Aorta (tissue), 5 donors: ENCODE results near the gene HSPB9. TPM values are rescaled to one million over a fixed set of nuclear protein-coding genes. Genes with fewer than 3 reads are reported as not detected.
"Not testable (repeated sequence)": the region's sequence is repeated elsewhere in the genome, so short reads cannot be mapped to it uniquely, and the experiment has no call there.

Experiments
- ATAC-seq: fragments of 200-7000 bp; cut with Tn5 transposase; one replicate; pipeline ENCODE4 v1.9.1; 2022; ENCODE audit warnings: moderate library complexity; ENCODE audit not compliant: low FRiP score
- DNase-seq, 2 donors: peaks; one replicate each; pipeline ENCODE4 v3.0.0-alpha.2; 2020
- H3K27ac ChIP-seq, 2 donors: one replicate each; pipeline ENCODE4 v1.5.1; 2013; ENCODE audit warnings: low read length in 2 of 2, mild to moderate bottlenecking in 2 of 2, moderate library complexity in 2 of 2, control low read depth in 1 of 2, inconsistent platforms in 1 of 2, low read depth in 1 of 2
- H3K27me3 ChIP-seq, 2 donors: one replicate each; pipeline ENCODE4 v1.6.1; 2013; ENCODE audit warnings: control low read depth in 1 of 2, low read length in 1 of 2, mild to moderate bottlenecking in 1 of 2, moderate library complexity in 1 of 2; ENCODE audit not compliant: insufficient read depth in 2 of 2, control insufficient read depth in 1 of 2
- H3K36me3 ChIP-seq, 2 donors: one replicate each; pipeline ENCODE4 v1.6.1; 2013; ENCODE audit warnings: control low read depth in 1 of 2, low read length in 1 of 2, mild to moderate bottlenecking in 1 of 2; ENCODE audit not compliant: insufficient read depth in 2 of 2, control insufficient read depth in 1 of 2
- H3K4me1 ChIP-seq, 2 donors: one replicate each; pipeline ENCODE4 v1.6.1; 2013; ENCODE audit warnings: low read length in 2 of 2, control low read depth in 1 of 2, mild to moderate bottlenecking in 1 of 2, moderate library complexity in 1 of 2; ENCODE audit not compliant: insufficient read depth in 2 of 2, control insufficient read depth in 1 of 2
- H3K4me3 ChIP-seq, 2 donors: one replicate each; pipeline ENCODE4 v1.5.1; 2013; ENCODE audit warnings: low read length in 2 of 2, control low read depth in 1 of 2, mild to moderate bottlenecking in 1 of 2
- H3K9me3 ChIP-seq: one replicate; pipeline ENCODE4 v1.6.1; 2013; ENCODE audit warnings: mild to moderate bottlenecking, low read length; ENCODE audit not compliant: control insufficient read depth
- WGBS, 2 donors: extraction: QIAGEN DNeasy Blood & Tissue Kit; methylation state at CpG; one replicate each; pipeline ENCODE4 v1.1.7; 2013; 5-methylcytosine and 5-hydroxymethylcytosine counted together
- intact Hi-C, 2 donors: fragments of 100-400 bp; cut with DNase I; formaldehyde crosslinking; loops; one replicate each; pipeline versions ENCODE4 v1.14.2 to v1.15.0; 2022
- polyA plus RNA-seq, 2 donors: library from polyadenylated mRNA; stranded (reverse); fragments of 200-250 nt; gene quantifications; one replicate each; pipeline ENCODE4 v1.2.3, GENCODE V29; 2013
- total RNA-seq, 2 donors: library from RNA; stranded (reverse); fragmentation: NEBNext Ultra II Directional; extraction: Animal tissue kit (Norgen Biotek cat#: 25700); gene quantifications; one replicate each; pipeline ENCODE4 v1.2.1, GENCODE V29; 2021
- donor health status: healthy with polysubstance abuse.
- donor health status: Bipolar disorder and iron deficiency.
- donor health status: DM: no; HTN: no; CAD: no.
- donor health status: DM: no; HTN: no; CAD: no.
- donor health status: DM: yes; HTN: yes; CAD: no.

Gene HSPB9
- total and polyA plus RNA-seq, 4 donors, result 0.15 to 0.63 TPM; not detected in 2

DNA sequence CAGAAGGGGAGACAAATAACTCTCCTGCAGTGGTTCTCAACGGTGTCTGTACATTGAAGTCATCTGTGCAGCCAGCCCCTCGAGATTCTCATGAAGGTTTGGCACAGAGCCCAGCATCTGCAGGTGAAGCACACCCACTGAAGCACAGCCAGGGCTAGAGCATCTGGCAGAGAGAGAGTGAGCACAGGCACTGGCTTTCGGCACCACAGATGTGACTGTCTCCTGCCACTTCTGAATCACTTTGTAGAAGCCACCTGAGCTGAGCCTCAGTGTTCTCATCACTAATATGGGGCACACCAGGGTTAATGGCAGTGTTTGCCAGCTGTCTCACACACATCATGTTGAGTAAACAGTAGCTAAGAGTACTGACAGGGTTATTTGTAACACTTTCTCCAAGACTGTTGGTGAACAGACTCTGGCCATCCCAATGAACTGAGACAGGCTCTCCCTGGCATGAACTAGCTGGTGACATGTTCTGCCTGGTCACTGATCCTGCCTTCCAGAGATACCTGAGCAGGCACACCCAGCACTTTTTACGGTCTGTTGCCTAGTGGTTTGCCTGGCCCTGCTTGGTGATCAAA is 10.9 kb downstream of the HSPB9 start:
- Histone ChIP-seq H3K36me3 (peaks cover 0 to 8% of the 10 kb centered on the region in 2 donors), H3K27ac (no peak overlapping the region), H3K9me3 (no peaks in the 10 kb centered on the region), H3K4me3 (no peak overlapping the region), H3K27me3 (no peaks in the 10 kb centered on the region), H3K4me1 (no peaks in the 10 kb centered on the region)
- no peak for DNase-seq
- no peak for ATAC-seq
- intact Hi-C loops, result no loop called here
- WGBS, 2 donors, result 52% methylated on average over 4 of the region's 4 CpGs

- ATAC-seq, result no peak
- Histone ChIP-seq H3K9me3 (no peaks in the 10 kb centered on the region), H3K4me3 (no peak overlapping the region), H3K27ac (no peak overlapping the region), H3K27me3 (no peaks in the 10 kb centered on the region), H3K36me3 (no peaks in the 10 kb centered on the region), H3K4me1 (no peaks in the 10 kb centered on the region)
- intact Hi-C loops, result no loop called here
- WGBS, 2 donors, result 86% methylated on average over 6 of the region's 6 CpGs
- DNase-seq, result no peak
Measured at GRCh38 chr17:42135151-42135550, 12.5 kb downstream of the HSPB9 start.

GRCh38 chr17:42135664-42136653 is 13.4 kb downstream of the HSPB9 start:
- ATAC-seq (peak; percentile 56), DNase-seq (peak in 1 of 2 donors; percentile 77)
- H3K27ac ChIP-seq, result no peak overlapping the region
- H3K4me3 ChIP-seq, result no peak overlapping the region
- H3K9me3 ChIP-seq, result no peaks in the 10 kb centered on the region
- WGBS, 2 donors, result 67 to 69% methylated on average over 15 of the region's 15 CpGs
- no peaks in the 10 kb centered on the region for H3K36me3 ChIP-seq
- intact Hi-C loops, result no loop called here
- H3K27me3 ChIP-seq, result no peaks in the 10 kb centered on the region
- H3K4me1 ChIP-seq, result no peaks in the 10 kb centered on the region

GRCh38 chr17:42136654-42137051 is 14.0 kb downstream of the HSPB9 start:
- Histone ChIP-seq H3K36me3 (no peaks in the 10 kb centered on the region), H3K27me3 (no peaks in the 10 kb centered on the region), H3K27ac (no peak overlapping the region), H3K9me3 (no peaks in the 10 kb centered on the region), H3K4me1 (peaks cover 0 to under 1% of the 10 kb centered on the region in 2 donors), H3K4me3 (no peak overlapping the region)
- DNase-seq, result no peak
- no peak for ATAC-seq
- intact Hi-C loops, result no loop called here
- 71 to 74% methylated on average over 3 of the region's 3 CpGs for WGBS, 2 donors

- Histone ChIP-seq H3K4me1 (peaks cover 0 to 7% of the 10 kb centered on the region in 2 donors), H3K36me3 (no peaks in the 10 kb centered on the region), H3K27ac (no peak overlapping the region), H3K9me3 (no peaks in the 10 kb centered on the region), H3K27me3 (no peaks in the 10 kb centered on the region), H3K4me3 (no peak overlapping the region)
- ATAC-seq (no peak), DNase-seq (no peak)
- 68 to 69% methylated on average over 7 of the region's 7 CpGs for WGBS, 2 donors
- intact Hi-C loops, result no loop called here
Measured at GRCh38 chr17:42138749-42139492, 16.3 kb downstream of the HSPB9 start.

GRCh38 chr17:42140690-42141089 is 18.1 kb downstream of the HSPB9 start:
- WGBS, 2 donors, result 98 to 99% methylated on average over 7 of the region's 7 CpGs
- intact Hi-C loops, H3K9me3 ChIP-seq, H3K4me1 ChIP-seq, H3K27ac ChIP-seq, ATAC-seq, H3K27me3 ChIP-seq, H3K36me3 ChIP-seq, H3K4me3 ChIP-seq, DNase-seq: not testable (repeated sequence)

- H3K27me3 ChIP-seq, result no peaks in the 10 kb centered on the region
- H3K4me3 ChIP-seq, result no peak overlapping the region
- ATAC-seq (no peak), DNase-seq (no peak)
- intact Hi-C loops, result no loop called here
- WGBS, 2 donors, result 75 to 80% methylated on average over 8 of the region's 8 CpGs
- no peaks in the 10 kb centered on the region for H3K36me3 ChIP-seq
- H3K27ac ChIP-seq, result no peak overlapping the region
- peaks cover 0 to 7% of the 10 kb centered on the region in 2 donors for H3K4me1 ChIP-seq
- H3K9me3 ChIP-seq, result no peaks in the 10 kb centered on the region
Measured at GRCh38 chr17:42141382-42141781, 18.8 kb downstream of the HSPB9 start.

DNA sequence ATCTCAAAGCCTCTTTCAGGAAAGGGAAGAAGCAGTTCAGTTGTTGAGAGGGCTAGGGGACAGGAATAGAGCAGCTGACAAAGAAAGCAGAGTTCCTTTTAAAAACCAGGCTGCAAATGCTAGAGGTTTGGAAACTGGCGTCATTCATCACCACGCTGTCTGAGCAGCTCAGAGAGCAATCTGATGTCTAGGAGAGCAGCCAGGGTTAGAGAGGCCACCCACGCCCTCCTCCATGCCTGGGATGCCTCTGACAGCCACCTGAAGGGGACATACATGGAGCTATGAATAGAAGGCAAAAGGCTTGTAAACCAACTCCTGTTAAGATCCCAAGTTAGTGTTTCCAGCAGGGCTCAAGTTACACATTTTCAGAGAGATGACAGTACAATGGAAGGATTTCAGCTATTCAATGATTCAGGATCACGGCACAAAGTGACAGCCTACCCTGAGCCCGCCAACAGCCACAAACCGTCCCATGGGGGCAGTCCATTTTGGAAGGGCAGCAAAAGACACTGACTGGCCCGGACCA is 19.8 kb downstream of the HSPB9 start:
- H3K27me3 ChIP-seq, result no peaks in the 10 kb centered on the region
- H3K4me1 ChIP-seq, result peaks cover 0 to 7% of the 10 kb centered on the region in 2 donors
- intact Hi-C loops, result no loop called here
- H3K27ac ChIP-seq, result no peak overlapping the region
- WGBS, 2 donors, result 17 to 21% methylated on average over 7 of the region's 7 CpGs
- H3K4me3 ChIP-seq, result no peak overlapping the region
- ATAC-seq (peak; percentile 39), DNase-seq (no peak)
- H3K36me3 ChIP-seq, result no peaks in the 10 kb centered on the region
- H3K9me3 ChIP-seq, result no peaks in the 10 kb centered on the region
